Embryonic facial prominence (tissue), 1 donor: ENCODE results near the gene TRIM52.

Experiments used
- DNase-seq: peaks from one replicate; pipeline ENCODE4 v3.0.0-alpha.2; 2016; ENCODE audit errors: extremely low spot score

The TRIM52 gene

DNA sequence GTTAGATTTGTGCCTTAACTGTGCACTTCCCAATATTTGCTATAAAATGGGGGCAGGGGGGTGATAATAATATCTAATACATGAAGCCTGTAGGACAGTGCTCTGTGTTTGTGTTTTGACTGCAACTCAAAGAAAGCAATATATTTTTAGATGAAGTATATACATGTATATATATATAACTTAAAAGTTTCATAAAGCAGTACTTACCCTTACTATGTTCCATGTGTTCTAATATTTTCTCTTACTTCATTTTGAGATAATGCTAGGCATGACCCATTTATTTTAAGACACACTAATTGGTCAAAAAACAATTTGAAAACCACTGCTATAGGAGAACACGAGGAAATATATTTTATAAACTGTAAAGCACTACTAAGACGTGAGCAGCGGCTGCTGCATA, 2.4 kb downstream of the TRIM52 start:
- DNase-seq = no peak

DNA sequence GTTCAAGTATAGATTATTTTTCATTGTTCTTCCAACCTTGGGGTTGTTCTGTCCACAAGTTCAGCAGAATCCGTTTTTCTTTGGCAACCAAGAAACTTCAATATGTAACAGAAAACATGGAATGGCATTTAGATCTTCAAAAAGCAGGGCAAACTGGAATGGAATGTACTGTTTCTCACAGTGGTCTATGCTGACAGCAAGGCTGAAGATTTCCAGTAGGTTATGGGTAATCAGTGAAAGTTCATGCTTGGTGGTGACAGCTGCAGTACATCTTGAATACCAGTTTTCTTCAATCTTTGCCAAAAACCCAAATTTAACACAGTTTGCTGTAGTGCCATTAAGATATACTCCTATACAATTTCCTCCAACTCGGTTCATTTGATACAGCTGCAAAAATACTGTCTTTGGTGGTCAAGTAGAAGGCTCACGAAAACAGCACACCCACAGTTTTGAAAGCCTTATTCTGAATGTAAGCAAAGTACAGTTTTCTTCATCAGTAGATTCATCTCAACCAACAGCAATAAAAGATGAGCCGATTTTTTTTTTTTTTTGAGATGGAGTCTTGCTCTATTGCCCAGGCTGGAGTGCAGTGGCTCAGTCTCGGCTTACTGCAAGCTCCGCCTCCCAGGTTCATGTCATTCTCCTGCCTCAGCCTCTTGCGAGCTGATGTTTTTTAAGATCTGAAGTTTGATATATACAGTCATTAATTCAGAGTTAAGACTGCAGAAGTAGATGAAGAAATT, 4.9 kb downstream of the TRIM52 start:
- DNase-seq = no peak

DNA sequence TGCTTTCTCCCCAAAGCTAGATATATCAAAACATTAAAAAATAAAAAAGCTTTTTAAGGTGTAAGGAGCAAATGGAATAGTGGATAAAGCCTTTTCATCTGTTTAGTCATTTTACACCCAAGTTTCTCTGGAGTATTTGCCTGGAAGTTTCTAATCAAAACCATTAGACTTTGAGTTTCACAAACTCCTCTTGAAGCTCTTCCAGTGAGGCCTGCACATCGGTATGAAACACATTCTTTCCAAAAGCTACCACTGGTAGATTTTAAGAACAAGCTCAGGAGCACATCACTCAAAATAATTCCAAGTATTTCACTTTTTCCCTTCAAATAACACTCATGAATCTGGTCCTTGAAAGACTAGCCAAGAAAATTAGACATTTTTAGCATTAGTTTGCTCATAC, 5.7 kb downstream of the TRIM52 start:
- no peak for DNase-seq

DNA sequence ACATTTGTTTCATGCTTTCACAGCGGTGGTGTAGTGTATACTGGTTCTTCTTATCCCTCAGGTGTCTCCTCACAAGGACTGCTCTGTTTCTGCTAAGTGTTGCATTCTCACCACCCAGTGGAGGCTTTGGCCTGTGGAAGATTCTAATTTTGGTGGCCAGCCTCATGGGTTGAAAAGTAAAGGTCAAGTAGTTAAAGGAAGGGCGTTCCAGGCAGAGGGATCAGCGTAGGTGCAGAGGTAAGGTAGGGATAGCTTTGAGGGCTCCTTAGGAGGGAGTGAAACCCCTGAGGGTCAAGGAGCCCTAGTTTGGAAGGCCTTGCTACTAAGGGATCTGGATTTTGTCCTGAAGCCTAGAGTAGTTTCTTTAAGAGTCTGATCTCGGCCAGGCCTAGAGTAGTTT, 12.7 kb downstream of the TRIM52 start:
- DNase-seq = no peak

DNA sequence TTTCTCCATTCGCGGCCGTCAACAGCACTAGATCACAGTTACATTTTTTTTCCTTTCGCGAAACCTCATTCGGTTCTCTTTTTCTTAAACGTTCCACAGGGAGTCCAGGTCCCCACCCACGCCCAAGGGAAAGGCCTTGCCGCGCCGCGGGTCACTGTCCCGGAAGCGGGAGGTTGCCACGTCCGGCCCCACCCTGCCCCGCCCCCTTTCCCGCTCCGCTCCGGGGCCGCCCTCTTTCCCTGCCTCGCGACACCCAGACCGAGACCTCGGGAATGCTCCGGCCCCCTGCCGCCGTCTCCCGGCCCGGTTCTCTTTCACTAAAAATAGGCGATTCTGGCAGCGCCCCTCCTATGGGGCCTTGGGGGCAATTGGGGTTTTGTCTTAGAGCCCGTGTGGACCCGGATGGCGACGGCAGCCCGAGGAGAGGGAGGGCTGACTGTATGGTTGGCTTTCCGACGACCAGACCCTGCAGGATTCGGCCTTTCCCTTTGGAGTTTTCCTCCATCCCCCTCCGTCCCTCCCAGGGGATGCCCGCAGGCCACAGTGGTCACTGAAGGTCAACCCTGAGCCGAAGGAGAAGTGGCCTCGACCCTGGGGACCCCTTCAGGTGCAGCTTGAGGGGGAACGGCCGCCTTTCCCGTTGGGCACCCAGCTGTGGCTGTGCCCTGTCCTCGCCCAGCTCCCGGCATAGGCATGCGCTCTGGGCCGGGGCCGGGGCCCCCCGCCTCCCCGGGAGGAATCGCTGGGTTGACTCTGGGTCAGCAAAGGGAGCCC, 14.5 kb downstream of the TRIM52 start:
- peak; percentile 80 for DNase-seq

DNA sequence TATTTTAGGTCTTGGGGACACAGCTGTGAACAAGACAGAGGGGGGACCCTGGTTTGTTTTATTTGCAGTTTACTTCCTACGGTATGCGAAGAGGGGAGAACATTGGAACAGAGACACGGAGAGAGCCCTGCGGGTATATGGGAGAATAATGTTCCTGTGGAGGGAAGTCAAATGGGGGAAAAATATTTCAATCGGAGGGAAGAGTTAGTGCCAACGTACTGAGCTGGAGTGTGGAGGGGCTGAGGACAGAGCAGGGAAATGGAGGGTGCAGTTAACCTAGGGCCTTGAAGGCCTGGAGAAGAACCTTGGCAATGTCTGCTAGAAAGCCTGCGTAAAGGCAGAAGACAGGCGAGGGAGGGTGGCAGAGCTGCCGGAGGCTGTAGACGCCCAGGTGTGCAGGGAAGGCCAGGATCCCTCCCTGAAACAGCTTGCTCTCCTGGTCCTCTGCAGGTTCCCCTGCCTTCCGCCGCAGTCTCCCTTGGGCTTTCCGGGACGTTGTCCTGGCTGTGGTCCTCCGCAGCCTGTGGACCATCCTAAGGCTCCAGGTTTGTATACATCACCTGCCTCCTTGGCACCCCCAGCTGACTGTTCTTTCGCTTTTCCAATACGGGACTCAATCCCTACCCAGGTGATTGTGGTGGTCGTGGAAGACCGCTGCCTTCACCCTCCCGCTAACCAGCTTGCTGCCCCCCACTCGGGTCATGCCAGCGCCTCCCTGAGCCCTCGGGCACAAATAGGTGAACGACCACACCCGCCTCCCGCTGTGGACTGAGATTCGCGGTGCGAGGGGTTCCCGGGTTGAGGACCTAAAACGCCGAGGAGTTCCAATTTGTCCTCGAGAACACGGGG, 15.3 kb downstream of the TRIM52 start:
- DNase-seq = no peak

DNA sequence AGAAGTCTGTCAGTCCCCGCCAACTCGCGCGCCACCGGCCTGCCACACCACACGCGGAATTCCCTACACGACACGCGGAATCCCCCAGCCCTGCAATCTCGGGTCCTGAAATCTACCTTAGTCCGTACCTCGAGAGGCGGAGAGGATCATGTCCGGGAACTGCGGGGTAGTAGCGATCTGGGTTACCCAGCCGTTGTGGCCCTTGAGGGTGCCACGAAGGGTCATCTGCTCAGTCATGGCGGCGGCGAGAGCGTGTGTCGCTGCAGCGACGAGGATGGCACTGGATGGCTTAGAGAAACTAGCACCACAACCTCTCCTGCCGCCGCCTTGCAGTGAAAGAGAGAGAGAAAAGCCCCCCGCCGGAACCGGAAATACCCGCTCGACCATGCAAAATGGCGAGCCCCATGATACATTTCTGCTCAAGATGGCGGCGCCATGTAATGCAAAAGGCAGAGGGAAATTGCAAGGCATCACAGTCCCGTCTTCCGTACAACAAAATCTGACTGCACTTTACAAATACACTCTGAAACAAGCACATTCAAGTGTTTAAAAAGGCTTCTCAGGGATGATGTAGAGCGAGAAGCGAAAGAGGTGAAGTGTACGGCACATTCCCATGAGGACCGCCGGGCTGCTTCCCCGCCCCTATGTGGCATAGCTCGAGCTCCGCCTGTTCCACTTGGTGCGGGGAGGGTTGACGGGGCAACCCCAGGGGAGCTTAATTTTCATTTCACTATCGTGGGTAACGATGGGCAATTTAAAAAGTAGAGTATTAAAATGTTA, 17.2 kb downstream of the TRIM52 start, which contains the start of gene RACK1:
Gene RACK1, minus strand, starts transcription at position 343 of the 780 bp plus-strand sequence. Its CDS starts 106 bp downstream, at position 237.
- peak; percentile 84 for DNase-seq

DNA sequence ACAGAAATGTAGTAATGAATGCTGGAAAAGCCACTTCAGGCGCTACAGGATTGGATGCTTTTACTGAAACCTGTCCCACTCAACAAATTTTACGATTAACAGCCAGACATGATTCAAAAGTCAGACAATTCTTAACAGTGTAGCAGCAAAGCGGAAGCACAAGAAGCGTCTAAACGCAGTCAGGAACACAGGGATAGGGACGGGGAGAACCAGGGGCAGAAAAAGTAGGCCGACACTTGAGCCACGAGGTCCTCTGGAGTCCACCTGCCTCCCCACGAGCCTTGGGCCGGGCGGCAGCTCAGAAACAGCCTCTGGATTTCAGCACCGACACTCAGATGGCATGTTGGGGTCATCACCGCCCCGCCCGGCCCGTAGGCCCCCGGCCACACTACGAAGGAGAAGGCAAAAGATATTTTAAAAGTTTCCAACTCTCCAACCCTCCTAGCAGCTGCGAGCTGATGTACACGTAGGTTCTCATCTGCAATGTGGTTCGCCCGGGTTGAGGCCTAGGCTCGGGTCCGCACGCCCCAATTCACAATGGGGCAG, 17.9 kb downstream of the TRIM52 start:
- DNase-seq = no peak

DNA sequence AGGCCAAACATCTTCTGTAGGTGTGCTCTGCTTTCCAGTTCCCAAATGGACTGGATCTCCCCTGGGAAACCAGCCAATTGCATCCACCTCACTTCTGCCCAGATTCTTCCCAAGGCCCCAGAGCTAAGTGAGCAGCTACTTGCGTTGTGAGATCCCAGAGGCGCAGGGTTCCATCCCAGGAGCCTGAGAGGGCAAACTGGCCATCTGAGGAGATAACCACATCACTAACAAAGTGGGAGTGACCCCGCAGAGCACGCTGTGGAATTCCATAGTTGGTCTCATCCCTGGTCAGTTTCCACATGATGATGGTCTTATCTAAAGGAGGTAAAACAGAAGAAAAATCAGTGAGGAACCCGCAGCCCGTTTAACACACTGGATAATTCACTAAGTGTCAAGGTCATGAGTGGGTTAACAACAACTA, 18.9 kb downstream of the TRIM52 start:
- DNase-seq = no peak

DNA sequence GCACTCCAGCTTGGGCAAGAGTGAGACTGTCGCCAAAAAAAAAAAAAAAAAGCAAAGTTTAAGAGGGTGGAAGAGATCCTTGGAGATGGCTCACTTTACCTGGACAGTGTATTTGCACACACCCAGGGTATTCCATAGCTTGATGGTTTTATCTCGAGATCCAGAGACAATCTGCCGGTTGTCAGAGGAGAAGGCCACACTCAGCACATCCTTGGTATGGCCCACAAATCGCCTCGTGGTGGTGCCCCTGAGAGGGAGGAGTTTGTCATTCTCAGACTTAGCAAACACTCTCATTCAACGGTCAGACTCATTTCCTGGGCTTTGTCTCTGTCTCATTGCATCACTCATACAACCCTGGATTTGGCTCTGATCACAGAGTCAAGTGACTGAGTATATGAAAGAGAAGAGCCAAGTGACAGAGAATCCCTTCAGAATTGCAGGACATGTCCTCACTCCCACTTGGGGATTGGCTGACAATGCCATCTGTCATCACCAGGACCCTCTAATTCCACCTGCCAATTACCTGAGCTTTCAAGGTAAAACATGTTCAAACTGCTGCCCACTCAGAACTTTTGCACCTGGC, 19.5 kb downstream of the TRIM52 start:
- DNase-seq = no peak

DNA sequence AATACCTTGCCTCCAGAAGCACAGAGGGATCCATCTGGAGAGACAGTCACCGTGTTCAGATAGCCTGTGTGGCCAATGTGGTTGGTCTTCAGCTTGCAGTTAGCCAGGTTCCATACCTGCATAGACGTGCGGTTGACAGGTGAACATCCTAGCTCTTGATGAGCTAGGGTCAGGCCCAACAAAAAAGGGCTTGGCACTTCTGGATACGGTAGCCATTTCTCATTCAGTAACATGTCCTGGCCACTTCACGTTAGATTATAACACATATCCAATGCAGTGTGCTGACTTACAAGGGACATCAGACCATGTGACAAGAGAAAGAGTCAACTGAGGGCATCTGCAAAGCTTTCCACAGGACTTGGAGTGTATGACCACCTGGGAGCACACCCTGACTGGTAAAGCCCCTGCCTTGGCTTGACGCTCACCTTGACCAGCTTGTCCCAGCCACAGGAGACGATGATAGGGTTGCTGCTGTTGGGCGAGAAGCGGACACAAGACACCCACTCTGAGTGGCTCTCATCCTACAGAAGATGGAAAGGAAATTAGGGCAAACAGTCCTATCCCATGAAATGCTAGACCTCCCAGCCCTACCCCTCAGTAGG, 21.8 kb downstream of the TRIM52 start:
- no peak for DNase-seq

DNA sequence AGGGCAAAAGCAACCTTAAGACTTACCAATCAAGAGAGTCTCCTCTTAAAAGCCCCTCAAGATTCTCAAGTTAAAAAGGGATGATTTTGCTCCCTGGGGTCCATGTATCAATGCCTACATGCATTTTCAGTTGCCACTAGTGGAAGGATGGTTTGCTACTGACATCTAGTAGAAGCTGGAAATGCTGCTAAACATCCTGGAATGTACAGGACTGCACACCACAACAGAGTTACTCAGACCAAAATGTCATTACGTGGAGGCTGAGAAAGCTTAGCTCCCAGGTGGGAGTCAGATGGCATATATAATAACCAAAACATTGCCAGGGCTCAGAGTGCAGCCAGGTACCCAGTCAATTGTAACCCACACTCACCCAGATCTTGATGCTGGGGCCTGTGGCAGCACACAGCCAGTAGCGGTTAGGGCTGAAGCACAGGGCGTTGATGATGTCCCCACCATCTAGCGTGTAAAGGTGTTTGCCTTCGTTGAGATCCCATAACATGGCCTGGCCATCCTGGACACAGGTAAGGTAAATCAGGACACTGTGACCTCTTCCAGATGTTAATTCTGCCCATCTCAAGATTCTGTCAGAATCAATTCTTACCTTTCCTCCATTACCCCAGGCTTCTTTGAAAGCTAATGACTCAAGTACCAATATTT, 23.1 kb downstream of the TRIM52 start:
- DNase-seq = no peak

DNA sequence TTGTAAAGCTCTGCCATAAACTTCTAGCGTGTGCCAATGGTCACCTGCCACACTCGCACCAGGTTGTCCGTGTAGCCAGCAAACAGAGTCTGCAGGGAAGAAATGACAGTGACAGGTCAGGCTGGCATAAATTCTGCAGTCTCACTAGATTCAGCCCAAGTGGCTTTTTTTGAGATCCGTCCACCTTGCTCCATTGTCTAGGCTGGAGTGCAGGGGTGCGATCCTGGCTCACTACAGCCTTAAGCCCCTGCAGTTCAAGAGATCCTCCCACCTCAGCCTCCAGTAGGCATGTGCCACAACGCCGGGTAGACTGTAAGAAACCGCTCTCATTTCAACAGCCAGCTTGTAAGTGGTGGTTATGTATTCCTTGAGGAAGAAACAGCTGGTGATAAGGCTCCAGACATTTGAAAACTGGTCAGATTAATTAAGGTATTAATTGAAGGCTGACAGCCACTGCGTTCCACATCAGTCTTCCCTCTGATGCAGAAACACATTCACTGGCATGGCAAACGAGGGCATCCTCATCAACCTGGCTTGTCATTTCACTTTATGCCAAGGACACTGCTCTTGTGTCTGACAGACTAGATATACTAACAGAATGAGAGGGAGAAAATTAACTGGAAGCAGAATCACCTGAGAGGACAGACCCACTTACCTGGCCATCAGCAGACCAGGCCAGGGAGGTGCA, 23.8 kb downstream of the TRIM52 start:
- no peak for DNase-seq

DNA sequence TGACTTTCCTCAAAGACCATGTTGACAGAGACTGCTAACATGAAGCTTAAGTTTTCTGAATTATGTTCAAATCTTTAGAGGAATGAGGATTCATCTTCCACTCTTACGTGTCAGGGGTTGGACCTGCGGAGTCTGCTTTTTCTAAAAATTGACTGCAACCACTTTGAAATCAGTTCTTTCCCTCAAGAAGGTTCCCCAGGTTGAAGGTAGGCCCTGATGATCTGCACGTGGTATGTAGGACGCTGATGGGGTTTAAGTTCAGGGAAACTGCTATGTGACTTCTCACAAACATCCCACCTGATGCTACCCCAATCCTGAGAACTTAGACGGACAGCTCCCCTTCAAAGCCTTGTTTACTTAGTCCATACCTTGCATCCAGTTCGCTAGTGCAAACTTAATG, 24.5 kb downstream of the TRIM52 start:
- DNase-seq = no peak

DNA sequence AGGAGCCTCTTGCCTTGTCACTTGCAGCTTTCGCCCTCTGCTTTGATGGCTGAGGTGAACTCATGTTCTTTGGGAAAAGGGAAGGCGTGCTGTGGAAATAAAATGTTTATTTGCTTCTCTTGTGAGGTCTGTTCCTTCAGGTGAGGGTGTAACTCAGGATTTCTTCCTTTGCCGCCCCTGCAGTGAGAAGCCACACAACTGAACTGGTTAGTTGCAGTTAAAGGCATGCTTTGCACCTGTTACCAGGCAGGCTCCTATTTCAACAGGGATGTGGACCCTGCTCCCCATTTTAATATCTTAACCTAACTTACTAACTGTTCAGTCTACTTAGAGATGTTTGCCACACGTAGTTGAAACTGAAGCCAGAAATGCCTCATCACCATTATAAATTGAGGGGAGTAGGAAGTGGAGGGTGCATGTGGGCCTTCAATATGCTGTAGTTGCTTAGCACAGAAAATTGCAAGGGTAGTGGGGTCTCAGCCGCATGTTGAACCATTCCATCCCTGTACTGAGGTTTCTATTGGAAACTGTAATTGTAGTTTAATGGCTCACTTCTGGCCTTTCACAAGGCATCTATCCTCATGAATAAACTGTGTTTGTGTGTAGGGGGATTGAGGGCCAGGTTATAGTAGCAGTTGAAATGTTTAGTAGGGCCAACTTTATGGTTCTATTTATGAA, 25.1 kb downstream of the TRIM52 start:
- DNase-seq = no peak

DNA sequence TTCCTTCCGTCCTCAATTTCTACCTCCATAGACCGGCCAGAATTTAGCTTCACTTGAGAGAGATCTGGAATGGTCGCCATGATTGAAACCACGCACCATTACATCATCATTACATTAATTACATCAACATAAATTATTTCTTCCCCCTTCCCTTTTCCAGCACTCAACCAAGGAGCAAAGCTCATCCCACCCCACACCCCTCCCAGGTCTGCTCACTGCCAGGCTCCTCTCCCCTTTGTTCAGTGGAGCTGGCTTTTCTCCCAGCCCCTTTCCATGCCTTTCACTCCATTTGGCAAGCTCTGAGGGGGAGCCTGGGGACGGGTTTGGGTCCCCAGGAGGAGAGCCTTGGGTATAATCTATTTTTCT, 25.6 kb downstream of the TRIM52 start:
- no peak for DNase-seq

DNA sequence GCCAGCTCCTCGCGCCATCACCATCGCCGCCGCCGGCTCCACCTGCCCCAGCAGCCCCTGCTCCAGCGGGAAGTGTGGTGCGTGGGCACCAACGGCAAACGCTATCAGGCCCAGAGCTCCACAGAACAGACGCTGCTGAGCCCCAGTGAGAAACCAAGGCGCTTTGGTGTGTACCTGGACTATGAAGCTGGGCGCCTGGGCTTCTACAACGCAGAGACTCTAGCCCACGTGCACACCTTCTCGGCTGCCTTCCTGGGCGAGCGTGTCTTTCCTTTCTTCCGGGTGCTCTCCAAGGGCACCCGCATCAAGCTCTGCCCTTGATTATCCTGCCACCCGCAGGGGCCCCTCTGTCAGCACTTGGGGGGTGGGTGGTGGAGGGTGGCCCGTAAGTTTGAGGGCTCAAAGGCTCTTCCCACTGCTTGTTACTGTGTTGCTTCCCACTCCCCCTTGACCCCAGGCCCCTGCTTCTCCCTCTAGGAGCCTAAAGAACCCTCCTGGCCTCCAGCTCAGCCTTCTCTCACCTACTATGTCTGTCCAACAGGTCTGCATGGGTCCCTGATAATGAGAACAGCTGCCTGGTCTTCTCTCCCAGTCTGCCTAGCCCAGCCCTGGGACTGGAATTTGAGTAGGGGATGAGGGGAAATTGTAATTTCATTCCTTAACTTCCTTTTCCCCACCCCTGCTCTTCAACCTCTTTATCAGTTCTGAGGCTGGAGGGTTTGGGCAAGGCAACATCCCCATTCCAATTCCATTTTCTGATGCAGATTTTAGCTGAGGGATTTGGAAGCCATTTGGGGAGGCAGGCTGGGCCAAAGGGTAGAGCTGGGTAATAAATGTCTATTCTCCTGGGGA, 26.3 kb downstream of the TRIM52 start:
- DNase-seq = no peak
